ENCODE data around the gene OSBPL6. TPM values are rescaled to one million over a fixed set of nuclear protein-coding genes. Genes with fewer than 3 reads are reported as not detected.
A peak's percentile ranks its signal among the peaks of the same experiment; 100 is the strongest.
"Not testable (repeated sequence)": the region's sequence is repeated elsewhere in the genome, so short reads cannot be mapped to it uniquely, and the experiment has no call there.

Gene OSBPL6
- total RNA-seq, 1 donor from 2014 or later = 1.8 TPM

DNA sequence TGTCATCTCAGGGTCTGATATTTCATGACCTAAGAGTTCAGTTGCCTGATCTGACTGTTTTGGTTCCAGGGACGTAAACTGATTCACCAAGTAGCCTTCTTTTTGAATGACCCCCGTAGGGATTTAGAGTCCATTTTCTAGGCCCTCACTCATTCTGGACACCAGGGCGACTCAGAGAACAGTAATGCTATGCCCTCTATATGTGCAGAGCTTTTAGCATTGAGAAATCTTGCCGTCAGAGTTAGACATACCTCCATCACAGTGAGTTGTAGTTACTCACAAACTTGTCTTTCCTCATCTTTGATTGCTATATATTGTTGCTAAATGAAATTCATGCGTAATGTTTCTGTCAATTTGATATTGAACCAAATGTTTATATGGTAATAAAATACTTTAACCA, 92.3 kb downstream of the OSBPL6 start:
- no peak for DNase-seq (ENCODE audit: low spot score)
- intact Hi-C loops (cut with DNase I) = no loop called here
- ATAC-seq = no peak

DNA sequence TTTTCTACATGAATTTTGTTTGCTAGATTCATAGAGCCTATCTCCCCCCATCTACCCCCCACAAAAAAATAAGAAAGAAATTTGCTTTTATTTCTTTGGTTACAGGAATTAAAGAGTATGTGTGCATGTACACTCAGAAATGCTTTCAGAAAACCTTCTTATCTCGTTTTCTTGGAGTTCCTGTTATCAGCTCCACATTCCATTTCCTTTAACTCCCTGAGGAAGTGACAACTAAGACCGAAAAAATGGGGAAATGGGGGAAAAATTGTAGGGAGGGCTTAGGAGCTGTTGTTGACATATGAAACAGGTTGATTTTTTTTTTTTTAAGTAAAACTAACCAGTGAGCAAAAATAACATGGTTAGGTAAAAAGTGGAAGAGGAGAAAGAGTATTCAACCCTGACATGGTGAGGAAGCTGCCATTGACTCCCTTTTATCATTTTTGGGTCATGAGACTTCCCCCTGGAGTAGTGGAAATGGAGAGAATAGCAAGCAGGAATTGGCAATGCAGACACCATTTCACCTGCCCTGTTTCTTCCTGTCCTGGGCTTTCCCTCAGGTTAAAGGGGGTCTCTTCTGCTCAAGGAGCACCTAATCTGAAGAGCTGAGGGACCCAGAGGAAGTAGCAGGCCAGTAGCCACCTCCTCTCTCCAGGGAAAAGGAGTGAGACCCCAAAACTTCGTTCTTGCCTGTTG, 93.5 kb downstream of the OSBPL6 start:
- intact Hi-C loops (cut with DNase I) = no loop called here

DNA sequence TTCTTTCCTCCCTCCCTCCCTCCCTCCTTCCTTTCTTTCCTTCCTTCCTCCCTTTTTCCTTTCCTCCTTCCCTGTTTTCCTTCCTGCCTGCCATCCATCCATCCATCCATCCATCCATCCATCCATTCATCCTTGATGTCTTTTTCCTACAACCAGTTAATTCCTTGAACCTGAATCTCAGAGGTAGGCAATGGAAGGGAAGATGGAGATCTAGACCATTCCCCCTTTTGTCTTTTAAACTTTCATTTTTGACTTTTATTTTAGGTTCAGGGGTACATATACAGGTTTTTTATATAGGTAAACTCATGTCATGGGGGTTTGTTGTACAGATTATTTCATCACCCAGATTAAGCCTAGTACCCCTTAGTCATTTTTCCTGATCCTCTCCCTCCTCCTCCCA, 97.4 kb downstream of the OSBPL6 start:
- intact Hi-C loops (cut with DNase I) = no loop called here

More for the DNA sequence above, 93.5 kb downstream of the OSBPL6 start:
- no peak for ATAC-seq
- no peak for DNase-seq (ENCODE audit: low spot score)

DNA sequence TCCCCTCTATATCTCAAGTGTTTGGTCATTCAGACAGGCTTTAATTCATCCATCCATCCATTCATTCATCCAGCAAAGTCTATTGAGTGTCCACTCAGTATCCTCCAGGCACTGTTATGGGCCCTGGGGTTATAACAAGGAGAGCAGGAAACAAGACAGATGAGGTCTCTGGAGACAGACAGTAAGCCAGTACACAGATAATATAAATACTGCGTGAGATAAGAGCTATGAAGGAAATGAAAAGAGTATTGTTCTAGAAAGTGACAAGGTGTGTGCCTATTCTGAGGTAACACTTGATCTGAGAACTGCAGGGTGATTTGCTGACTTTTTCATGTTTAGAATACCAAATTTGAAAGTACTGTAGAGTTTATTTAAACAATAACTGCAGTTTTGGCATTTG, 98.3 kb downstream of the OSBPL6 start:
- ATAC-seq = no peak
- intact Hi-C loops (cut with DNase I) = no loop called here
- DNase-seq (ENCODE audit: low spot score) = no peak

More for the DNA sequence above, 97.4 kb downstream of the OSBPL6 start:
- no peak for DNase-seq (ENCODE audit: low spot score)
- ATAC-seq = no peak

DNA sequence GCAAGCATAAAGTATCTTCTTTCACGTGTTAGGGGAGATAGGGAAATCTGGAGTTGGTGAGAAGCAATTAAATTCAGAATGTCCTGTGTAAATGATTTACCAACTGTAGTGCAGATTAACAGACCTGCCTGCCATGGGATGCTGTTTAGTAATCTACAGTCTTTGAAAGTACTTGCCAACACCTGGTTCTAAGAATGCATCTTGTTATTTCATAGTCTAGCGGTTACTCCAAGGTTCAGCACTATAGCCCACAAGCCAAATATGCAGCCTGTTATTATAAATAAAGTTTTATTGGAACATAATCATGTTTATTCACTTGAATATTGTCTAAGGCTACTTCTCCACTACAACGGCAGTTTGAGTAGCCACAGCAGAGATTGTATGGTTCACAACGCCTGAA, 100.8 kb downstream of the OSBPL6 start:
- DNase-seq (ENCODE audit: low spot score) (no peak), ATAC-seq (no peak)
- intact Hi-C loops (cut with DNase I) = no loop called here

DNA sequence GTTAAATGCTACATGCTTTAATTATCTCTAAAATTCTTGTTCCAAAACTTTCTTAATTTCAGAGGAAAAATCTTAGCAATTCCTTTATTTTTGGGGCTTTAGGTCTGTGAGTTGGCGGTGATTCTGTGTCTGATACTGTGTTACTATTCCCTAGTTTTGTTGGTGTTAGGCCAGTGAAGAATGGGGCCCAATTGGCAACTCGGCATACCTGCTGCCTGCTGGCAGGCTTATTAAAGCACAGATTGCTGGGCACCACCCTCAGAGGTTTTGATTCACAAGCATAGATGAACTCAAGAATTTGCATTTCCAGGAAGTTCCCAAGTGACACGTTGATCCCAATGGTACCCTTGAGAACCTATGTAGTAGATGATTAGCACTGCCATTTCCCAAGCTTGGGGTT, 101.6 kb downstream of the OSBPL6 start:
- ATAC-seq (no peak), DNase-seq (ENCODE audit: low spot score) (no peak)
- intact Hi-C loops (cut with DNase I) = no loop called here

DNA sequence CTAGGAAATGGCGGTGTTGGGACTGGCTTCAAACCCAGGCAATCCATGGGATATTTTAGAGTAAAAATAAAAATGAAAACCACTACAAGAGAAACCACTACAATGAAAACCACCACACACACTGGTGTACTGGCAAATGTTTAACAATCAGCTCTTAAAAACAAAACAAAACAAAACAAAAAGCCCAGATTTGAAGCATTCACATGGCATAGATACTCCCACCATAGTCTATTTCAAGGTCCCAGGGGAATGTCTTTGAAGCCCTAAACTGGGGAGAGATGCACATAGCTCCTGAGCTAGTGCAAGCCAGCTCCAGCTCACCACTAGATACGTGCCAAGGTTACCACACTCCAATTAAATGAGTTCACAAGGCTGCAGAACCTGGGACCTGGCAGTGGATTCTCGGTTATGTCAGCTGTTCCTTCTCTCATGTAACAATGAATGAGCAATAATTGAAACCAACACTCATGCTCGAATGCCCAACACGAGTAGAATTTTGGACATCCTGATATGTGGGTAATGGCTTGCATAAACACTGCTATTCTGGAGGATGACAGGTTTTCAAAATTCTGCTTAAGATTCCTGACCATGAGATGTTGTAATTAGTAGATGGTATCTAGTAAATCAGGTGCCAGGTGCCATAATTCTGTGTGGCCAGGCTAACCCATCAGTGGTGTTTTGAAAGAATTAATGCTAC, 102.2 kb downstream of the OSBPL6 start:
- intact Hi-C loops (cut with DNase I) = no loop called here
- no peak for DNase-seq (ENCODE audit: low spot score)
- ATAC-seq = no peak

DNA sequence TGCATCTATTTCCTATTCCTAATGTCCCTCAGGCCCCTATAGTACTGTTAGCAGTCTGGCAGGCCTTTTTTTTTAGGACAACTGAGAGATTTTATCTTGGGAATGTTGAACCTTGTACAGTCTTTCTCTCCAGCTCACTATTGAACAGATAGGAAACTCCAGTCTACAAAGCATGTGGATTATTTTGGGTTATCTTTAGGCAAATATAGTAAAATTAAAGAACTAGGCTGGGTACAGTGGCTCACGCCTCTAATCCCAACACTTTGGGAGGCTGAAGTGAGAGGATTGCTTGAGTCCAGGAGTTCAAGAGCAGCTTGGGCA, 102.7 kb downstream of the OSBPL6 start:
- no peak for ATAC-seq
- no peak for DNase-seq (ENCODE audit: low spot score)
- intact Hi-C loops (cut with DNase I) = no loop called here

DNA sequence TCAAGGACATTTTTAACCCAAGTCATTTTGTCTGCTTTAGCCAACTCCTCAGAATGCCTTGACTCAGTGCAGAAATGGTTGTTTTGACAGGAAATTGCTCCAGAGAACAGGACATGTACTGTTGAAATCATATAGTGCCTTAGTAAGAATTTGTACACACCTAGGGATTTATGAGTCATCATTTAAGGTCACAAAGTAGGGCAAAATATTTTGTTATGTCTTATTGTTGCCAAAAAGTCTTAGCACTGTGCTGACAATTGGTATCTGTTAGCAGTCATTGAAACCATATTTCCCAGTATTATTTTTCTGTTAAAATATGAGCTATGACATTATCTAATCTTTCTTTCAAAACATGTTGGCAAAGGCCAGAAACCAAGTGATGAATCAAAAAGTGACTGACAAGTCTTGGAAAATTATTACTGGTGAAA, 104.5 kb downstream of the OSBPL6 start:
- DNase-seq (ENCODE audit: low spot score) = no peak
- intact Hi-C loops (cut with DNase I) = no loop called here
- peak; percentile 17 for ATAC-seq

DNA sequence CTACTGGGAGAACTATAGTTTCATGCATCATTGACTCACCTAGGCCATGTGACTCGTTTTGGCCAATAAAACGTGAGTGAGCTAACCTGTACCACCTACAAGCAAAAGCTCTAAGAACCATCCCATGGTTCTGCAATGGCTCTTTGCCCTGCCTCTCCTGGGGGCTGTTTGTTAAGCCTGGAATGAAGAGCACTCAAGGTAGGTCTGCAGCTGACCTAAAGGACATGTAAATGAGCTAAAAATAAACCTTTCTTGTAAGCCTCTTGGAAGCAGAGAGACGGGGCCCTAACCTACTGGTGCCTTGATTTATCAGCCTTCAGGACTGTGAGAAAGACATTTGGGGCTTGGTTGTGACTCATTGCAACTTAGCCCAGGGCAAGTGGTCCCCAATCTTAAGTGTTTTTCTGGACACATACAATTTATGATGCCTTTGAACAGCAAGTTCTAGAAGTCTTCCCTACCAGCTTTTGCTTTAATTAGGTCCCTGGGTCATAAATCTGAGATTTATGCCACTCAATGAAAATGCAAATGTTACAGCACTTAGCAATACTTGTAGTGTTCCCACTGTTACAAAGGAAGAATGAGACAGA, 107.4 kb downstream of the OSBPL6 start:
- DNase-seq (ENCODE audit: low spot score) (no peak), ATAC-seq (no peak)
- intact Hi-C loops (cut with DNase I) = no loop called here

DNA sequence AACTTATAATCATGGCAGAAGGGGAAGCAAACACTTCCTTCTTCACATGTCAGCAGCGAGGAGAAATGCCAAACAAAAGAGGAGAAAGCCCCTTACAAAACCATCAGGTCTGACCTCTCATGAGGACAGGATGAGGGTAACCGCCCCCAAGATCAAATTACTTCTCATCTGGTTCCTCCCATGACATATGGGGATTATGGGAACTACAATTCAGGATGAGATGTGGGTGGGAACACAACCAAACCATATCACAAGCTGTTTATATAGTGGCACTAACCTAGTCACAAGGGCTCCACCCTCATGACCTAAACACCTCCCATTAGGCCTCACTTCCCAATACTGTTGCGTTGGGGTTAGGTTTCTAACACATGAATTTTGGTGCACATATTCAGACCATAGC, 110.0 kb downstream of the OSBPL6 start:
- no peak for DNase-seq (ENCODE audit: low spot score)
- no peak for ATAC-seq
- intact Hi-C loops (cut with DNase I) = no loop called here

DNA sequence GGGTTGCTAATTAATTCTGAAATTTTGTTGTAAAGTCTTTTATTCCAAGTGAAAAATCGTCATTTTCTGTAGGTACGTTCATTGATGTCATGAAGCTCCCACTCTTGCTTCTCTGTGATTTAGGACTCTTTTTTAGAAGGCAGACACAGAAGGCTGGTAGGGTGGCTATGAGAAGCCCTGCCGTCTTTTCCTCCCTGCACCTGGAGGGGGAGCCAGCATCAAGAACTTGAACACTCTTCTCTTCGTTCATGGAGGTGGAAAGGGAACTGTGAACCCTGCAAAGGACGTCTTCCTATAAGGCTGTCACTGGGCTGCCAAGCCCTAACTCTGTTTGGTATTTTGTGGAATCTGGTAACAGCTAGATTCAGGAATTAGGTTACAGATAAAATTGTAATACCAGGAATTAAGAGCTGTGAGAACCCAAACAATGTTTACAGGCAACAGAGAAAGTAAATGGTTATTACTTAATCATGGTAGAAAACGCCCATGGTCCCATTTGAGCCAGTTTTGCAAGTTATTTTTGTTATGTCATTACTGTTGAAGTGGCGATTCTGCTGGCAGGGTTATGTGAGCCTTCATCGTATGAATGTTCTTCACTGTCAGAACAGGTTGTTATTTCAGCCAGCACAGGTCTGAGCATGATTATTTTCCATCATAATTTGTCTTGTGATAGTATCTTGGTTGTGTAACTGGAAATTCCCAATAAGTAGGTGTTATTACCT, 112.2 kb downstream of the OSBPL6 start:
- ATAC-seq (peak; percentile 39), DNase-seq (ENCODE audit: low spot score) (no peak)
- intact Hi-C loops (cut with DNase I) = no loop called here

DNA sequence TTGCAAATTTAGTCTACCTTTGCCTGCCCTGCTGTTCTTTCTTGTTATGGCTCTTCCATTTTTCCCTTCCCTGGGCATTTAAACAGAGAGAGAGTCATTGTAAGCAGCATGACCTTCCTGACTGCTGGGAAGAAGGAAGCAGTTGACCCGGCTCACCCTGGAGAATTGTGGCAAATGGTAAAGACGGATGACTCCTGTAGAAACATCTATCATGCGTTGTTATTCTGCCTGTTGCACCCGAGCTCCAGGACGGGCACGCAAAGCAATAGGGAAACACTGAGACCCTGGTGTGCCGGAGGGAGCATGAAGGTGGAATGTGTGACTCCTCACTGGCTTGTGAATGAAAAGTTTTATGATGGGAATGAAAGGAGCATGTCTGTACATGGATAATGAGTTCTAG, 113.3 kb downstream of the OSBPL6 start:
- intact Hi-C loops (cut with DNase I) = no loop called here
- ATAC-seq (no peak), DNase-seq (ENCODE audit: low spot score) (no peak)

DNA sequence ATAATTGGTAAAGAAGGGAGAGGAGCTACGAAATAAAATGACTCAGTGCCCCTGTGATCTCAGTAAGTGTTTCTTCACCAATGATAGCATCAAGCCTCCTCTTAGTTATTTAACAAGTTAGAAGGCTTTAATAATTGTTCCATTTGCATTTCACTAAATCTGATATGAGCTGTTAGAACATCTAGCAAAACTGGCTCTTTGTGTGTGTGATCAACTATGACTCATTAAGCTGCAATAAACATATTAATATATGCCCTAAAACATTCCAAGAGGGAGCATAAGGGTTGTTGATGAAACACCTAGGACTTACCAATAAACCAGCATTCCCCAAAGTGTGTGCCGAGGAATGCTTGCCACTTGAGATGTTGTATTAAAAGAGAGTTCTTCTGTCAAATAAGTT, 115.2 kb downstream of the OSBPL6 start:
- intact Hi-C loops (cut with DNase I) = no loop called here
- ATAC-seq (no peak), DNase-seq (ENCODE audit: low spot score) (no peak)

DNA sequence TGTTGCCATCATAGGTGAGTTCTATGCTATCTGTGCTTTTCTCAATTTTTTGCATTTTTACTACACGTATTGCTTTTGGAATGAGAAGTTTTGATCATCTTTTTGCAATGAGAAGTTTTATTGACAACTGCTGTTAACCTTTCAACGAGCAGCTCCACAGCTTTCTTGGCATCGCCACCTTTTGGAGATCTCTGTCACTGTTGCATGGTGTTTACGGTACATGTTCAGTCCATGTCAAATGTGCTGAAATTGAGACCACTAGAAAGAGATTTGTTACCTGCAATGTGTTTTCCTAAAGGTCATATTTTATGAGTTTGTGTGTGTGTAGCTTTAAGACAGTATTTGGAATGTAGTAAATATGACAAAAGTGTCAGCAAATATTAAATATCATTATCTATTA, 120.8 kb downstream of the OSBPL6 start:
- DNase-seq (ENCODE audit: low spot score) = no peak
- intact Hi-C loops (cut with DNase I) = no loop called here
- ATAC-seq = no peak

DNA sequence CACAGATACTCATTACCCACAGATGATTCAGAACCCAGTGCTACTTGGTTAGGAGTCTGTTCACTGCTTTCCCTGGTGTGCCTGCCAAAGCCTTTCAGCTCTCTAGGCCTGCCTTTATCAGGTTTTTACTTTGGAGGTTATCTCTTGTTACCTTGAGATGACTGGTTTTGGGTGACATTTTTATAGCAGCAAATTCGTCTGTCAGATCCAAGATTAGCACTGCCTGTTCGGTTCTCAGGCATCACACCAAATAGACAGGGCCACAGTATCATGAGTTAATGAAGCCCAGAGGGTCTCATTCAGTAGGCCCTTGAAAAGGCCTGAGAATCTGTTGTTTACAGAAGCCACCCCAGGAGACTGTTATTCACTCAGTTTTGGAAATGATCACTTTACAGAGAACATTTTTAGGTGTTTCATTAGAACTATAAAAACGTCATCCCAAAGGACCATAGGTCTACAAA, 121.2 kb downstream of the OSBPL6 start:
- DNase-seq (ENCODE audit: low spot score) = no peak
- no peak for ATAC-seq
- intact Hi-C loops (cut with DNase I) = no loop called here

DNA sequence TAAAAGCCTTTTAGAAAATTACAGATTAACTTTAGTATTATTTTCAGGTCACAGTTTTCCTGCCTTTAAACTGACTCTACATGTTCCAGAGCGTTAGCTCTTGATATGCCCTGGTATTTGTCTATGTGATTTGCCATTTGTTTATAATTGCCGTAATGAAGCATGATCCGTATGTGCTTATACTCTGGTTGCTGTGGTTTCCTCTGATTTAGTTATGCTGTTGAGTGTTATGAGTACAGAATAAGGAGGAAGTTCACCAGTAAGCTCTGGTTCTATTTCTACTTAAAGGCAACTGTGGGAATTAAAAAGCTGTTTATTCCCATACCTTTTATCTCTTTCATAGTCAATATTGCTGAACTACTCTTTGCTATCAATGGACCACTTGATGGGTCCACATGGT, 123.5 kb downstream of the OSBPL6 start:
- intact Hi-C loops (cut with DNase I) = no loop called here
- no peak for DNase-seq (ENCODE audit: low spot score)
- no peak for ATAC-seq

DNA sequence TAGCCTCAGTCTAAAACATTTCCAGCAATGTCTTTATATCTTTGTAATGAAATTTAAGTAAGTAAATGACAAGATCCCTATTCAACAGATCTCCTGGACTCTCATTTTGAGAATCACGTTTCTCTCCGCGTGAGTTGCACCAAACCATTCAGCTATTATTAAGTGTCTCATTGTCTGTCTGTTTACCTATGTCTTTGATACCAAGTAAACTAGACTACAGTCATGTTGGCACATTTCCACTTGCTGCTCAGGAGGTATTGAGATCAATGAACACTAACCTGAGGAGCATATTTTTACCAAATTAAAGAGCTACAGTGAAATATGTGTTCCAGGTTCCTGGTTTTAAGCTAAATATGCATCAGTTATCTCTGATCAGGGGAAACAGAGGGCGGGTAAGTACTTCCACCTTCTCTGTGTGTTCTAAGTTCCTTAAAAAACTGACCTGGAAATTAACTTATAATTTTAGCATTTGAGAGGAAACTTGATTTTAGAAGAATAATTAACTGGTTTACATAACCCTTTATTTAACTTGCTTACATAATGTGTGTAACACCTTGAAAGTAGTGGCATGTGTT, 125.8 kb downstream of the OSBPL6 start:
- DNase-seq (ENCODE audit: low spot score) (no peak), ATAC-seq (no peak)
- intact Hi-C loops (cut with DNase I) = no loop called here

DNA sequence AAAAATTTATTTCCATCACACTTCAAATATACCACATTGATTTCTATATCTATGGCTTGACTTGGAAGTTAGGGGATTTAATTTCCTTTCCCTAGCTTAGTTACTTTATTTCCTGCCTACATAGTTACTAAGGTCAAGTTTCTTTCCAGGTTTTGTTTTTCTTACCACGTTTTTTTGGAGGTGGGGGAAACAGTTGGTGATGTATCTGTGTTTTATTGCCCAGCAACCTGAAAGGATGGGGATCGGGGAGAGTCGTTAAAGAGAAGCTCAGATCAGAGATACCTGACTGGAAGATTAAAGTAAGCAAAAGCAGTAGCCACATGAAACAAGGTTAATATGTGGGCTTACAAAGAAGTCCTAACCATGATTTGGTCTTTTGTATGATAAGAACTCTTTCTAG, 127.8 kb downstream of the OSBPL6 start:
- no peak for DNase-seq (ENCODE audit: low spot score)
- ATAC-seq = no peak
- intact Hi-C loops (cut with DNase I) = no loop called here

DNA sequence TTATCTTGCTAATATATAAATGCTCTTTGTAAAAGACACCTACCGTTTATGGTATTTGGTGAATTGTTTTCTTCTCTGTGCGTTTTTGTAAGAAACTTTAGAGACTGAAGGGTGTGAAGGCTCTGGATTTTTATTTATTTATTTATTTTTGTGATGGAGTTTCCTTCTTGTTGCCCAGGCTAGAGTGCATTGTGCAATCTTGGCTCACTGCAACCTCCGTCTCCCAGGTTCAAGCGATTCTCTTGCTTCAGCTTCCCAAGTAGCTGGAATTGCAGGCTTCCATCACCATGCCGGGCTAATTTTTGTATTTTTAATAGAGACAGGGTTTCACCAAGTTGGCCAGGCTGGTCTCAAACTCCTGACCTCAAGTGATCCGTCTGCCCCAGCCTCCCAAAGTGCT, 129.0 kb downstream of the OSBPL6 start:
- intact Hi-C loops (cut with DNase I); ATAC-seq; DNase-seq (ENCODE audit: low spot score): not testable (repeated sequence)
